Ishikawa (cell line): ENCODE measurements around the gene SLC22A8.

ENCODE experiments used
- CEBPB ChIP-seq: IDR thresholded peaks from 2 replicates; pipeline ENCODE4 v1.6.1; 2012
- CREB1 ChIP-seq: IDR thresholded peaks from 2 replicates; pipeline ENCODE4 v1.6.1; 2012; ENCODE audit warnings: low read depth
- EGR1 ChIP-seq: IDR thresholded peaks from 2 replicates; pipeline ENCODE4 v1.6.1; 2012
- EP300 ChIP-seq: IDR thresholded peaks from 2 replicates; pipeline ENCODE4 v1.6.1; 2012; ENCODE audit warnings: borderline replicate concordance
- FOXM1 ChIP-seq: IDR thresholded peaks from 2 replicates; pipeline ENCODE4 v1.6.1; 2012; ENCODE audit warnings: low read depth, borderline replicate concordance
- RAD21 ChIP-seq: IDR thresholded peaks from 2 replicates; pipeline ENCODE4 v1.6.1; 2012; ENCODE audit warnings: low read depth
- TAF1 ChIP-seq: IDR thresholded peaks from 2 replicates; pipeline ENCODE4 v1.6.1; 2012; ENCODE audit warnings: low read depth, mild to moderate bottlenecking
- TEAD4 ChIP-seq: IDR thresholded peaks from 2 replicates; pipeline ENCODE4 v1.6.1; 2012
- YY1 ChIP-seq: IDR thresholded peaks from 2 replicates; pipeline ENCODE4 v1.6.1; 2012; ENCODE audit warnings: low read depth
- TF ChIP-seq, protein P1 (sequence below): IDR thresholded peaks from 2 replicates; pipeline ENCODE4 v1.6.1; 2012; ENCODE audit warnings: low read depth, mild to moderate bottlenecking
- TF ChIP-seq, protein P2 (sequence below): IDR thresholded peaks from 2 replicates; pipeline ENCODE4 v1.6.1; 2012
- TF ChIP-seq, protein P3 (sequence below): IDR thresholded peaks from 2 replicates; pipeline ENCODE4 v1.6.1; 2012

DNA sequence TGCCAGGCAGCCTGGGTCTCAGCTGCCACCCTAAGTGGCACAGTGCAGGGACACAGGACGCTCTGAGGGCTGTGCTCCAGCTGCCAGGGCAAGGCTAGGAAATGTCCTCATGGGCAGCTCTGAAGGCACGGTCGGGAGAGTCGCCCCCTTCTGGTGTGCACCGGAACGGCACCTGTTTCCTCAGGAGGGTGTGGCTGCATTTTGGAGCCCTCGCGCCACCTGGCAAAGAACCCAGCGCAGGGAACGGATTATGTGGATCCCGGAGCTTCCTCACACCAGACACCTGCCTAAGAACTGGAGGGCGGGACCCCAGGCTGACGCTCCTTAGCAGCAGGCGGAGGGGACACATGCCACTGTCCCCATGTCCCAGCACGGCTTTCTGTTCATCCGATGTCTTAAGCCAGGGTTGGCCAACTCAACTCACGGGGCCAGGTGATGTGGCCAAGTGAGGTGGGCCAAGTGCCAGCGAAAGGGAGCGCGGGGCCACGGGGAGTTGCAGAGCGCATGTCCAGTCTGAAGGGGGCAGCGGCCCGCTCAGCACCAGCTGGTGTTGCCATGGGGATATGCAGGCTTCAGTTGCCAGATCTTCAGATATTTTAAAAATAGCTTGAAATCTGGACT is 5.1 kb upstream of the SLC22A8 start:
- TF ChIP-seq FOXM1, result no peak
- TF ChIP-seq, protein P1, sequence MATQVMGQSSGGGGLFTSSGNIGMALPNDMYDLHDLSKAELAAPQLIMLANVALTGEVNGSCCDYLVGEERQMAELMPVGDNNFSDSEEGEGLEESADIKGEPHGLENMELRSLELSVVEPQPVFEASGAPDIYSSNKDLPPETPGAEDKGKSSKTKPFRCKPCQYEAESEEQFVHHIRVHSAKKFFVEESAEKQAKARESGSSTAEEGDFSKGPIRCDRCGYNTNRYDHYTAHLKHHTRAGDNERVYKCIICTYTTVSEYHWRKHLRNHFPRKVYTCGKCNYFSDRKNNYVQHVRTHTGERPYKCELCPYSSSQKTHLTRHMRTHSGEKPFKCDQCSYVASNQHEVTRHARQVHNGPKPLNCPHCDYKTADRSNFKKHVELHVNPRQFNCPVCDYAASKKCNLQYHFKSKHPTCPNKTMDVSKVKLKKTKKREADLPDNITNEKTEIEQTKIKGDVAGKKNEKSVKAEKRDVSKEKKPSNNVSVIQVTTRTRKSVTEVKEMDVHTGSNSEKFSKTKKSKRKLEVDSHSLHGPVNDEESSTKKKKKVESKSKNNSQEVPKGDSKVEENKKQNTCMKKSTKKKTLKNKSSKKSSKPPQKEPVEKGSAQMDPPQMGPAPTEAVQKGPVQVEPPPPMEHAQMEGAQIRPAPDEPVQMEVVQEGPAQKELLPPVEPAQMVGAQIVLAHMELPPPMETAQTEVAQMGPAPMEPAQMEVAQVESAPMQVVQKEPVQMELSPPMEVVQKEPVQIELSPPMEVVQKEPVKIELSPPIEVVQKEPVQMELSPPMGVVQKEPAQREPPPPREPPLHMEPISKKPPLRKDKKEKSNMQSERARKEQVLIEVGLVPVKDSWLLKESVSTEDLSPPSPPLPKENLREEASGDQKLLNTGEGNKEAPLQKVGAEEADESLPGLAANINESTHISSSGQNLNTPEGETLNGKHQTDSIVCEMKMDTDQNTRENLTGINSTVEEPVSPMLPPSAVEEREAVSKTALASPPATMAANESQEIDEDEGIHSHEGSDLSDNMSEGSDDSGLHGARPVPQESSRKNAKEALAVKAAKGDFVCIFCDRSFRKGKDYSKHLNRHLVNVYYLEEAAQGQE, result no peak
- TF ChIP-seq, protein P2, sequence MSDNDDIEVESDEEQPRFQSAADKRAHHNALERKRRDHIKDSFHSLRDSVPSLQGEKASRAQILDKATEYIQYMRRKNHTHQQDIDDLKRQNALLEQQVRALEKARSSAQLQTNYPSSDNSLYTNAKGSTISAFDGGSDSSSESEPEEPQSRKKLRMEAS, result no peak
- no peak for TF ChIP-seq TAF1
- no peak for TF ChIP-seq CEBPB
- no peak for TF ChIP-seq YY1
- TF ChIP-seq EGR1, result no peak
- TF ChIP-seq EP300, result no peak
- TF ChIP-seq CREB1, result no peak
- TF ChIP-seq RAD21, result peak; percentile 39; the same call in 1 of the 2 replicates
- TF ChIP-seq, protein P3, sequence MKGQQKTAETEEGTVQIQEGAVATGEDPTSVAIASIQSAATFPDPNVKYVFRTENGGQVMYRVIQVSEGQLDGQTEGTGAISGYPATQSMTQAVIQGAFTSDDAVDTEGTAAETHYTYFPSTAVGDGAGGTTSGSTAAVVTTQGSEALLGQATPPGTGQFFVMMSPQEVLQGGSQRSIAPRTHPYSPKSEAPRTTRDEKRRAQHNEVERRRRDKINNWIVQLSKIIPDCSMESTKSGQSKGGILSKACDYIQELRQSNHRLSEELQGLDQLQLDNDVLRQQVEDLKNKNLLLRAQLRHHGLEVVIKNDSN, result no peak
- TF ChIP-seq TEAD4, result no peak
